ENCODE data around the gene SAMD1. TPM values are rescaled to one million over a fixed set of nuclear protein-coding genes. Genes with fewer than 3 reads are reported as not detected.

Gene SAMD1
- total and polyA plus RNA-seq, 2 of the 13 experiments (the other 11 are each of a cell fraction or from before 2014, with no cell fraction given): 17.5 to 45.0 TPM

DNA sequence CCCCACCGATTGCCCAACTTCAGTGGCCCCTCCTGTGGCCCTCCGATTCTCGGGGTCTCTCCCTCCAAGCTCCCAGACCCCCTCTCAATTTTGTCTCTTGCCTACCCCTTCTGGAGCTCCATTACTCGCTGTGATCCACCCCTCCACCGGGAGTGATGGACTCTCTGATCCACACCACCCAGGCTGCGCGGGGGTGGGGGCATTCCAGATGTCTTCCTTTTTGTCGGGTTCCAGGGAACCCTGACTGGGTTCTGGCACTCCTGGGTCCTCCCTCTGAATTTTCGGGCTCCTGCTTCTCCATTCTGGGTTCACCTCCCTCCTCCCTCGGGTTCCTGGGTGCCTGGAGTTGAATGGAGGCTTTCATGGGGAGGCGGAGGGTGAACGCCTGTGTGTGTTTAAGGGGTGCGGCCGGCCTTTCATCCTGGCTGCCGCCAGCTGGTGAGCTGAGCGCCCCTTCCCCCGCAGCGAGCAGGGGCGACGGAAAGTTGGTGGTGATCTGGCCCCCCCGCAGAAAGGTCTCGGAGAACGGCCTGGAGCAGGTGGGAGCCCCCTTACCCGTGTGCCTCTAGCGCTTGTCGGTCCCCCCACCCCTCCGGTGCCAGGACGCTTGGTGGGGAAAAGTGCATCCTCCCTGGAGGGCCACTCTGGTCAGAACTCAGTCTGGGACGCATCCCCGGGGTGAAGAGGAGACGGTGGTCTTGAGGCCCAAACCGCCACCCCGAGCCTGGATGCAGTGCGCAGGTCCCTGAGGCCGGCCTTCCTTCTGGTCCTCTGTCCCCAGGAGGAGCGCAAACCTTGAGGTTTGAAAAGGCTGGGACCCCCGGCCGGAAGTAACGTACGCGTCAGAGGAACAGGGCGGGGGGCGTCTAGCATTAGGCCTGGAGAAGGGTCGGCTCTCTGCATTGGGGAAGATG lies 16.4 kb downstream of the SAMD1 start (continued):
- TF ChIP-seq ZNF513 (CRISPR knock-in tag; conservative IDR thresholded peaks at IDR 0.05) (no peak), AHR (CRISPR knock-in tag; IDR thresholded peaks at IDR 0.05) (peak; percentile 18; the same call in 1 of the 2 replicates), ZNF562 (CRISPR knock-in tag; IDR thresholded peaks at IDR 0.05; ENCODE audit: borderline replicate concordance) (no peak), ZFP36 (IDR thresholded peaks at IDR 0.05; ENCODE audit: borderline replicate concordance, low read depth, low read length, partially characterized antibody) (no peak), REL (CRISPR knock-in tag; conservative IDR thresholded peaks at IDR 0.05) (no peak), ZNF142 (CRISPR knock-in tag; IDR thresholded peaks at IDR 0.05) (no peak), ZNF180 (CRISPR knock-in tag; IDR thresholded peaks at IDR 0.05; ENCODE audit: borderline replicate concordance, low read depth) (no peak), POLR2G (IDR thresholded peaks at IDR 0.05; ENCODE audit: low read depth, low read length) (peak; percentile 42; the same call in 1 of the 2 replicates), ZNF329 (CRISPR knock-in tag; IDR thresholded peaks at IDR 0.05; ENCODE audit: low read depth) (no peak), RAD51 (IDR thresholded peaks at IDR 0.05; ENCODE audit: borderline replicate concordance) (no peak), MED8 (CRISPR knock-in tag; IDR thresholded peaks at IDR 0.05; ENCODE audit: insufficient replicate concordance) (no peak), ZSCAN25 (CRISPR knock-in tag; IDR thresholded peaks at IDR 0.05) (no peak), ZNF607 (CRISPR knock-in tag; IDR thresholded peaks at IDR 0.05; ENCODE audit: borderline replicate concordance) (0 out of 2 replicates have a peak, but pooled peaks have one; percentile 15), TCF7 (IDR thresholded peaks at IDR 0.05; ENCODE audit: low read depth) (peak; percentile 57; the same call in 1 of the 2 replicates)
- TF ChIP-seq, protein P1, sequence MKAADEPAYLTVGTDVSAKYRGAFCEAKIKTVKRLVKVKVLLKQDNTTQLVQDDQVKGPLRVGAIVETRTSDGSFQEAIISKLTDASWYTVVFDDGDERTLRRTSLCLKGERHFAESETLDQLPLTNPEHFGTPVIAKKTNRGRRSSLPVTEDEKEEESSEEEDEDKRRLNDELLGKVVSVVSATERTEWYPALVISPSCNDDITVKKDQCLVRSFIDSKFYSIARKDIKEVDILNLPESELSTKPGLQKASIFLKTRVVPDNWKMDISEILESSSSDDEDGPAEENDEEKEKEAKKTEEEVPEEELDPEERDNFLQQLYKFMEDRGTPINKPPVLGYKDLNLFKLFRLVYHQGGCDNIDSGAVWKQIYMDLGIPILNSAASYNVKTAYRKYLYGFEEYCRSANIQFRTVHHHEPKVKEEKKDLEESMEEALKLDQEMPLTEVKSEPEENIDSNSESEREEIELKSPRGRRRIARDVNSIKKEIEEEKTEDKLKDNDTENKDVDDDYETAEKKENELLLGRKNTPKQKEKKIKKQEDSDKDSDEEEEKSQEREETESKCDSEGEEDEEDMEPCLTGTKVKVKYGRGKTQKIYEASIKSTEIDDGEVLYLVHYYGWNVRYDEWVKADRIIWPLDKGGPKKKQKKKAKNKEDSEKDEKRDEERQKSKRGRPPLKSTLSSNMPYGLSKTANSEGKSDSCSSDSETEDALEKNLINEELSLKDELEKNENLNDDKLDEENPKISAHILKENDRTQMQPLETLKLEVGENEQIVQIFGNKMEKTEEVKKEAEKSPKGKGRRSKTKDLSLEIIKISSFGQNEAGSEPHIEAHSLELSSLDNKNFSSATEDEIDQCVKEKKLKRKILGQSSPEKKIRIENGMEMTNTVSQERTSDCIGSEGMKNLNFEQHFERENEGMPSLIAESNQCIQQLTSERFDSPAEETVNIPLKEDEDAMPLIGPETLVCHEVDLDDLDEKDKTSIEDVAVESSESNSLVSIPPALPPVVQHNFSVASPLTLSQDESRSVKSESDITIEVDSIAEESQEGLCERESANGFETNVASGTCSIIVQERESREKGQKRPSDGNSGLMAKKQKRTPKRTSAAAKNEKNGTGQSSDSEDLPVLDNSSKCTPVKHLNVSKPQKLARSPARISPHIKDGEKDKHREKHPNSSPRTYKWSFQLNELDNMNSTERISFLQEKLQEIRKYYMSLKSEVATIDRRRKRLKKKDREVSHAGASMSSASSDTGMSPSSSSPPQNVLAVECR (CRISPR knock-in tag; IDR thresholded peaks at IDR 0.05; ENCODE audit: borderline replicate concordance): peak; percentile 15; the same call in 1 of the 2 replicates
